Right atrium auricular region (tissue), 2 donors: ENCODE data around the gene NFATC2. TPM values are rescaled to one million over a fixed set of nuclear protein-coding genes. Genes with fewer than 3 reads are reported as not detected.

Source experiments
- DNase-seq: peaks from one replicate; pipeline ENCODE4 v3.0.0-alpha.2; 2019; ENCODE audit warnings: low spot score
- H3K27ac ChIP-seq, 2 donors: fragments of 200-600 bp; sonication (generic); 1 replicate in 1 of 2; 2 replicates in 1 of 2; pipeline ENCODE4 v1.5.1; 2016 to 2019
- H3K27me3 ChIP-seq, 2 donors: fragments of 200-600 bp; sonication (generic); one replicate each; pipeline versions ENCODE4 v1.5.1 to v1.6.0; 2017 to 2019
- H3K36me3 ChIP-seq: fragments of 200-600 bp; sonication (generic); one replicate; pipeline ENCODE4 v1.5.1; 2016
- H3K4me1 ChIP-seq, 2 donors: fragments of 200-600 bp; sonication (generic); one replicate each; pipeline versions ENCODE4 v1.5.1 to v1.6.0; 2017 to 2019
- H3K4me3 ChIP-seq, 2 donors: fragments of 200-600 bp; sonication (generic); 1 replicate in 1 of 2; 2 replicates in 1 of 2; pipeline ENCODE4 v1.5.1; 2017 to 2019; ENCODE audit warnings: mild to moderate bottlenecking in 1 of 2, moderate library complexity in 1 of 2
- H3K9me3 ChIP-seq, 2 donors: fragments of 200-600 bp; sonication (generic); one replicate each; pipeline ENCODE4 v1.5.1; 2019
- total RNA-seq, 2 donors: library from RNA; depleted of rRNA; stranded (reverse); fragments of >200 nt; gene quantifications; one replicate each; pipeline ENCODE4 v1.1.0, GENCODE V29; 2016
- TF ChIP-seq, protein P1 (sequence below), 2 donors: fragments of 200-600 bp; sonication (generic); IDR thresholded peaks; one replicate each; pipeline ENCODE4 v1.5.1; 2019; ENCODE audit warnings: antibody characterized with exemption in 2 of 2

The NFATC2 gene
- total RNA-seq, 2 donors from 2014 or later = 8.6 to 12.5 TPM

DNA sequence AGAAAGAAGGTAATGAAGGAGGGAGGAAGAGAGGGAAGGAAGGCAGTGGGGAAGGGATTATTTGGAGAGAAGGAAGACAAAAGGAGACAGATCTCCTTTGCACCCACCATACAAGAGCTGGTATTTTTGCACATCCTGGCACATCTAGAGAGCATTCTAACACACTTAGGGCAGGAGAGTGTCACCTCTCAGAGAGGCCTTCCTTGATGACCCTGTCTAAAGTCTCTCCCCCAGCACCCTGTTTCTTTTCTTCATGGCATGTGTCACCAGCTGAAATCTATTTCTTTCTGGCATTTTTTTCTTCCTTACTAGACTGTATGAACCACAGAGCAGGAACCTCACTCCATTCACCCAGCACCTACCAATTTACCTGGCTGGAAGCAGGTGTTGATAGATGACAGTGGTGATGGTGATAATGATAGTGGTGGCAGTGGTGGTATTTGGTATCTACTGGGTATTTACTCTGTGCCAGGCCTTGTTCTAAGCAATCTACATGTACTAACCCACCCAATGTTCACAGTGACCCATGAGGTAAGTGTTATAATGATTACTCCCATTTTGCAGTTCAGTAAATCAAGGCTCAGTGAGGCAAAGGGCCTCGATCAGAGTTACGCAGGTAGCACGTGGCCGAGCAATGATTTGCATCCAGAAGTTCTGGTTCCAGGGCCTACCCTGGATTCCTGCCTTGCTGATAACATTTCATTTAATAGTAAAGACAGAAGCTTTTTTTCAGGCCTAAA is 131.8 kb downstream of the NFATC2 start:
- Histone ChIP-seq H3K9me3 (no peaks in the 10 kb centered on the region), H3K36me3 (peaks cover 8% of the 10 kb centered on the region), H3K4me1 (peaks cover 0 to 37% of the 10 kb centered on the region in 2 donors), H3K4me3 (no peak overlapping the region), H3K27me3 (no peaks in the 10 kb centered on the region), H3K27ac (no peak overlapping the region)
- DNase-seq = no peak
- TF ChIP-seq, protein P1, sequence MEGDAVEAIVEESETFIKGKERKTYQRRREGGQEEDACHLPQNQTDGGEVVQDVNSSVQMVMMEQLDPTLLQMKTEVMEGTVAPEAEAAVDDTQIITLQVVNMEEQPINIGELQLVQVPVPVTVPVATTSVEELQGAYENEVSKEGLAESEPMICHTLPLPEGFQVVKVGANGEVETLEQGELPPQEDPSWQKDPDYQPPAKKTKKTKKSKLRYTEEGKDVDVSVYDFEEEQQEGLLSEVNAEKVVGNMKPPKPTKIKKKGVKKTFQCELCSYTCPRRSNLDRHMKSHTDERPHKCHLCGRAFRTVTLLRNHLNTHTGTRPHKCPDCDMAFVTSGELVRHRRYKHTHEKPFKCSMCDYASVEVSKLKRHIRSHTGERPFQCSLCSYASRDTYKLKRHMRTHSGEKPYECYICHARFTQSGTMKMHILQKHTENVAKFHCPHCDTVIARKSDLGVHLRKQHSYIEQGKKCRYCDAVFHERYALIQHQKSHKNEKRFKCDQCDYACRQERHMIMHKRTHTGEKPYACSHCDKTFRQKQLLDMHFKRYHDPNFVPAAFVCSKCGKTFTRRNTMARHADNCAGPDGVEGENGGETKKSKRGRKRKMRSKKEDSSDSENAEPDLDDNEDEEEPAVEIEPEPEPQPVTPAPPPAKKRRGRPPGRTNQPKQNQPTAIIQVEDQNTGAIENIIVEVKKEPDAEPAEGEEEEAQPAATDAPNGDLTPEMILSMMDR (IDR thresholded peaks at IDR 0.05) = no peak

DNA sequence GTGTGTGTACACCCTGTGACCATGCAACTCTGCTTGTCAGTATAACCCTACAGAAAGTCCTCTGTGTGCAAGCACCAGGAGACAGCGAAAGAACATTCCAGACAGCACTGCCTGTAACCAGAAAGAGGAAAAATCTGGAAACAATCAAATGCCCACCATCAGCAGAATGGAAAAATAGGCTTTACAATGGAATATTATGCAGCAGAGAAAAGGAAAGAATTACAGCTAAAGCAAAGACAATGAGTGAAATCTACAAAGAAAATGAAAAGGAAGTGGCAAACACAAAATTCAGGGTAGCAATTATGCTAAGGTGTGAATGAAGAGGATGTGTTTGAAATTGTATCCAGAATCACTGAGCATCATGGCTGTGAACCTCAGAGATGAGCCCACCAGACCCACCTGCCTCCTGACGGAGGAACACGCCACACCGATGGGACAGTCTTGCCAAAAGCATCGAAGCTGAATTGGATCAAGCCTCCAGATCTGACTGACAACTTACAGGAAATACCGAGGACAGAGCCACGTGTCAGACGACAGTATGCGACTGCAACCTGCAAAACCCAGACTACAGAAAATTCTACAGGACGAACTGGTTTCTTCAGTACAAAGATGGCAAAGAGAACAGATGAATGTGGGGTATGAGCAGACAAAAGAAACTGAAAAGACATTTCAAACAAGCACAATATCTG is 133.2 kb downstream of the NFATC2 start:
- no peak overlapping the region for H3K27ac ChIP-seq
- no peak for DNase-seq
- H3K36me3 ChIP-seq = peaks cover 8% of the 10 kb centered on the region
- H3K4me3 ChIP-seq = no peak overlapping the region
- TF ChIP-seq, protein P1 (IDR thresholded peaks at IDR 0.05) = no peak
- H3K4me1 ChIP-seq = peaks cover 0 to 33% of the 10 kb centered on the region in 2 donors
- no peaks in the 10 kb centered on the region for H3K27me3 ChIP-seq
- no peaks in the 10 kb centered on the region for H3K9me3 ChIP-seq

DNA sequence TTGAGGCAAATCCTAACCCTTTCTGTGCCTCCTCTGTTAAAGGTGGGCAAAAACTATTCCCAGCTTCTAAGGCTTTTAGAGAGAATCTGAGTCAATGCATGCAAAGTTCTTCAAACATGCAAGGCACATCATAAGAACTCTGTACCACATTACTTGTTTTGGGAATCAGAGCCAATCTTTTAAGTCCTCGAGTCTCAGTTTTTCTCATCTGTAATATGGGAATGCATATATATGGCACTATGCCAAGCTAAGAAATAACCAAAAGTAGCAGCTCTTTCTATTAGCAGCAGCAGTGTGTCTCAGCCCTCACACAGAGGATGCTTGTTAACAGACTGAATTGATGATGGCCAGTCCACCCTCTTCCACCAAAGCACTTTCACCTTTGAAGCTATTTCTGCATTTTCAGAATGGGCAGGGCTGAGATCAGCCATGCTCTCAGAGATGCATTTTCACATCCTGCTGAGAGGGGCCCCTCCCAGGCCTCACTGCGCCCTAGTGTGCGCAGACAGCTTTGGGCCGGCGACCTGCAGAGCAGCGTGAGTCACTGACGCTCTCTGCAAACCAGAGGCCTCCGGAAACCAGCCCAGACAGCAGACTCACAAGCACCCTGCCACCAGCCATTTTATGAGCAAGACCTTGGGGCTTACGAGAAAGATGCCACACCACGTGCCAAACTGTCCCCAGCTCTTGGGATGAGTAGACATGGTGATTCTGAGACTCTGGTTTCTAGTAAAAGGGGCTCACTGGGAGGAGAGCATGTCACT is 138.0 kb downstream of the NFATC2 start:
- TF ChIP-seq, protein P1 (IDR thresholded peaks at IDR 0.05) = no peak
- Histone ChIP-seq H3K4me3 (no peak overlapping the region), H3K27ac (no peak overlapping the region), H3K36me3 (peaks cover 8% of the 10 kb centered on the region), H3K9me3 (no peaks in the 10 kb centered on the region), H3K4me1 (no peaks in the 10 kb centered on the region), H3K27me3 (no peaks in the 10 kb centered on the region)
- no peak for DNase-seq

DNA sequence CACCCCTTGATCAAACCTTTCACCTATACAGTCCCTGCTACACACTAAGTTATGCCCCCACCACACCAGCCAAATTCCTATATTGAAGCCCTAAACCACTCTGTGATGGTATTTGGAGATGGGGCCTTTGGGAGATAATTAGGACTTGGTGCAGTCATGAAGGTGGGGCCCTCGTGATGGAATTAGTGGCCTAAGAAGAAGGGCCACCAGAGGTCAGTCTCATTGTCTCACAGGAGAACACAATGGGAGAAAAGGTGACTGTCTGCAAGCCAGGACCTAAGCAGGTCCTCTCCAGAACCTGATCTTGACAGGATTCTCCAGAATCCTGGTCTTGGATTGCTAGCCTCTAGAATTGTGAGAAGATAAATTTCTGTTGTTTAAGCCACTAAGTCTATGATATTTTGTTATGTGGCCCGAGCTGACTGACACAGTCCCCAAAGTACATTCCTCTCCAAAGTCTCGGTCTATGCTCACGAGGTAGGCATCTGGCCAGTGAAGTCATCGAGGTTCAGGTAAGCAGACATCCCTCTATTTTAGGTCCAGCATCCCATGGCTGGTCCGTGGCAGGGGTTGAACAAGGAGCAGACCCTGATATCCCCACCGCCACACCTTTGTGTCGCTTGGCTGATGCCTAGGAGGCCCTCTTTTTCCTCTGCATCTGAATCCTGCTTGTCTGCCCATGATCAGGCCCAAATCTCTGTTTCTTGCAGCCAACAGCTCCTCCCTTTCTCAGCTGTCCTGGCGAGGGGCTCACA is 138.9 kb downstream of the NFATC2 start:
- TF ChIP-seq, protein P1 (IDR thresholded peaks at IDR 0.05) = no peak
- no peak for DNase-seq

DNA sequence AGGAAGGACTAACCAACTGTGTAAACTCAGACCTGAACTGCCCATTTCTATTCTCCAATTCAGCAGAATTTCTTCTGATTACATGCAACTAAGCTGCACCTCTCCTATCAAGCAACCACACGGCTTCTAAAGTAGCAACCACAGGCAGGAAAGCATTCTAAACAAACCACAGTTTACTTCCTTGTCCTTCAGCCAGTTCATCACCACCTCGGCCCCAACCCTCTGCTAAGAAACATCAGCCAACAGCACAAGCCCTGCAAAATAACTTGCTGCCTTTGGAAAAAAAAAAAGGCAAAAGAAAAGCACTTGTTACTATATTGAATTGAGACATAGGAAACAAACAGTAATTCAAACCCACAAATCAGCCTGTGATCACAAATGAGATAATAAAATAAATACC is 140.3 kb downstream of the NFATC2 start:
- no peak overlapping the region for H3K27ac ChIP-seq
- no peaks in the 10 kb centered on the region for H3K4me1 ChIP-seq
- no peaks in the 10 kb centered on the region for H3K36me3 ChIP-seq
- TF ChIP-seq, protein P1 (IDR thresholded peaks at IDR 0.05) = no peak
- DNase-seq = no peak
- H3K4me3 ChIP-seq = no peak overlapping the region
- H3K27me3 ChIP-seq = no peaks in the 10 kb centered on the region
- H3K9me3 ChIP-seq = no peaks in the 10 kb centered on the region

More for the DNA sequence above, 138.9 kb downstream of the NFATC2 start:
- no peak overlapping the region for H3K4me3 ChIP-seq
- no peaks in the 10 kb centered on the region for H3K36me3 ChIP-seq
- no peaks in the 10 kb centered on the region for H3K4me1 ChIP-seq
- no peaks in the 10 kb centered on the region for H3K9me3 ChIP-seq
- H3K27me3 ChIP-seq = no peaks in the 10 kb centered on the region
- H3K27ac ChIP-seq = no peak overlapping the region
